Measurements from ENCODE around the gene SKAP1.
"Not testable (repeated sequence)": the region's sequence is repeated elsewhere in the genome, so short reads cannot be mapped to it uniquely, and the experiment has no call there.

Gene SKAP1

DNA sequence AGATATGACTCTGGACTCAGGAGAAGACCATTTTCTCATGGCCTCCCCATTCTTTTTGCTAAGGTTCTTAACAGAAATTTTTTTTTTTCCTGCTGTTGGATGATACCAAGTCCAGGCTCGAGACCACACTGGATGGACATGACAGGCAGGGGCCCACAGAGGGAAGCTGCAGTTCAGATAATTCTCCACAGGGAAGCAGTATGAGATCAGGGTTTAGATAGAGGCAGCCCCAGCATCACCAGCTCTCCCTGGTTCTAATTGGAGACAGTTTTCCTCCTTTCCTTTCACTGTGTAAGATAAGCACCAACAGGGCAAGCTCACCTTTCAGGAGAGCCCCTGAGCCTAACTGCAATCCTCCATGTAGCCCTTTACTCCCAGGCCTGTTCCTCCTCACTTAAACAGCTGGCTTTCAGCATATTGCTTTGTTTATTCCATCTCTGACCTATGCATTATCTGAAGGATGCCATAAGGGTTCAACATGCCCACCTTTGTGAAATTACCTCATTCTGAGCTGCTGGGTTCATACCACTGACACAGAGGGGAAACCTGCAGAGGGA is 214.4 kb downstream of the SKAP1 start:
- TF ChIP-seq, protein P1, sequence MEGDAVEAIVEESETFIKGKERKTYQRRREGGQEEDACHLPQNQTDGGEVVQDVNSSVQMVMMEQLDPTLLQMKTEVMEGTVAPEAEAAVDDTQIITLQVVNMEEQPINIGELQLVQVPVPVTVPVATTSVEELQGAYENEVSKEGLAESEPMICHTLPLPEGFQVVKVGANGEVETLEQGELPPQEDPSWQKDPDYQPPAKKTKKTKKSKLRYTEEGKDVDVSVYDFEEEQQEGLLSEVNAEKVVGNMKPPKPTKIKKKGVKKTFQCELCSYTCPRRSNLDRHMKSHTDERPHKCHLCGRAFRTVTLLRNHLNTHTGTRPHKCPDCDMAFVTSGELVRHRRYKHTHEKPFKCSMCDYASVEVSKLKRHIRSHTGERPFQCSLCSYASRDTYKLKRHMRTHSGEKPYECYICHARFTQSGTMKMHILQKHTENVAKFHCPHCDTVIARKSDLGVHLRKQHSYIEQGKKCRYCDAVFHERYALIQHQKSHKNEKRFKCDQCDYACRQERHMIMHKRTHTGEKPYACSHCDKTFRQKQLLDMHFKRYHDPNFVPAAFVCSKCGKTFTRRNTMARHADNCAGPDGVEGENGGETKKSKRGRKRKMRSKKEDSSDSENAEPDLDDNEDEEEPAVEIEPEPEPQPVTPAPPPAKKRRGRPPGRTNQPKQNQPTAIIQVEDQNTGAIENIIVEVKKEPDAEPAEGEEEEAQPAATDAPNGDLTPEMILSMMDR (IDR thresholded peaks at IDR 0.05; ENCODE audit: low read length, missing control alignments): peak; percentile 61
- peak; percentile 57 for DNase-seq (ENCODE audit: low read depth)
- H3K4me3 ChIP-seq (replicated peaks; ENCODE audit: low read depth, low read length): no peak overlapping the region

DNA sequence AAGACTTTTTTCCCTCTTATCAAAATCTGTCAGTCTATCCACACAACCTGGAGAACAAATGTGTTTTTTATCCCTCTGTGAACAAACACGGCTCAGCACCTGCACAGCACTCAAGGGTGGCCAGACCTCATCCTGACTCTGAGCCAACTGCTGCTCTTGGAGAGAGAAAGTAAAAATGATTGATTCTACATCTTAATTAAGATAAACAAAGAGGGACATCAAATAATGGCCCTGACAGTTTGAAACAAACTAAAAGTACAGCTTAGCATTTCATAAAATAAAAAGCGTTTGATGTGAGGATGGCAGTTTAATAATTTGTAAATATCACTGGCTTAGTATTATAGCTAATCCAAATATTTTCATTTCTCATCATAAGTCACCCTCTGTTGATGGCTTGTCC is 216.2 kb downstream of the SKAP1 start:
- H3K4me3 ChIP-seq (replicated peaks; ENCODE audit: low read depth, low read length): no peak overlapping the region
- DNase-seq (ENCODE audit: low read depth): no peak
- TF ChIP-seq, protein P1 (IDR thresholded peaks at IDR 0.05; ENCODE audit: low read length, missing control alignments): no peak

DNA sequence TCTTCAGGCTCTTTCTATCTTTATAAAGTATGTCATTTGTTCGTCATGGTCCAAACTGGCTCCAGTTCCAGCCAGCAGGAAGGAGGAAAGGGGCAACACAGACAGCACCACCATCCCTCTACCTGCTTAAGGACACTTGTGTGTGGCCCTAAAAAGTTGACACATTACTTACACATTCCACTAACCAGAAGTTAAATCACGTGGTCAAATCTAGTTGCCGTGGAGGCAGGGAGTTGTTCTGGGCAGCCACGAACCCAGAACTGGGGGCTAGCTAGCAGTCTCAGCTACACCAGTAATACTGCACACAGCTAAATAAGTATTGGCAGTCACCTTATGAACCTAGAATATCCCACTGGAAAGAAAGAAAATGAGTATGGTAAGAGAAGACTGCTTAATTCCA is 218.2 kb downstream of the SKAP1 start:
- TF ChIP-seq, protein P1 (IDR thresholded peaks at IDR 0.05; ENCODE audit: low read length, missing control alignments): no peak
- no peak overlapping the region for H3K4me3 ChIP-seq (replicated peaks; ENCODE audit: low read depth, low read length)
- DNase-seq (ENCODE audit: low read depth): no peak

DNA sequence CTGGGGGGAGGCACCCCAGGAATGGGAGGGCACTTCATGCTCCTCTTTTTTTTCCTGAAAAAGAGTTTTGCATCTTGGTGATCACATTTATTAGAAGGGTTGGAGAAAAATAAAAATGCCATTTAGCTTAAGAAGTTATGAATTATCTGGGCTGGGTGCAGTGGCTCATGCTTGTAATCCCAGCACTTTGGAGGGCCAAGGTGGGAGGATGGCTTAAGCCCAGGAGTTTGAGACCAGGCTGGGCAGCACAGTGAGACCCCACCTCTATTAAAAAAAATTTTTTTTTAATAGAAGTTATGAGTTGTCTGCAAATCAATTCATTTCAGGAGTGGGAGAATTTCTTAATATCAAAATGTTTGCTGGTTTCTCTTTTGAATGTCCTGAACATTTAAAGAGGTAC is 219.0 kb downstream of the SKAP1 start:
- TF ChIP-seq, protein P1 (IDR thresholded peaks at IDR 0.05; ENCODE audit: low read length, missing control alignments): no peak
- DNase-seq (ENCODE audit: low read depth): no peak
- no peak overlapping the region for H3K4me3 ChIP-seq (replicated peaks; ENCODE audit: low read depth, low read length)

- no peak overlapping the region for H3K4me3 ChIP-seq (replicated peaks; ENCODE audit: low read depth, low read length)
- DNase-seq (ENCODE audit: low read depth): no peak
- TF ChIP-seq, protein P1 (IDR thresholded peaks at IDR 0.05; ENCODE audit: low read length, missing control alignments): no peak
Measured at GRCh38 chr17:48209973-48210372, 220.0 kb downstream of the SKAP1 start.

DNA sequence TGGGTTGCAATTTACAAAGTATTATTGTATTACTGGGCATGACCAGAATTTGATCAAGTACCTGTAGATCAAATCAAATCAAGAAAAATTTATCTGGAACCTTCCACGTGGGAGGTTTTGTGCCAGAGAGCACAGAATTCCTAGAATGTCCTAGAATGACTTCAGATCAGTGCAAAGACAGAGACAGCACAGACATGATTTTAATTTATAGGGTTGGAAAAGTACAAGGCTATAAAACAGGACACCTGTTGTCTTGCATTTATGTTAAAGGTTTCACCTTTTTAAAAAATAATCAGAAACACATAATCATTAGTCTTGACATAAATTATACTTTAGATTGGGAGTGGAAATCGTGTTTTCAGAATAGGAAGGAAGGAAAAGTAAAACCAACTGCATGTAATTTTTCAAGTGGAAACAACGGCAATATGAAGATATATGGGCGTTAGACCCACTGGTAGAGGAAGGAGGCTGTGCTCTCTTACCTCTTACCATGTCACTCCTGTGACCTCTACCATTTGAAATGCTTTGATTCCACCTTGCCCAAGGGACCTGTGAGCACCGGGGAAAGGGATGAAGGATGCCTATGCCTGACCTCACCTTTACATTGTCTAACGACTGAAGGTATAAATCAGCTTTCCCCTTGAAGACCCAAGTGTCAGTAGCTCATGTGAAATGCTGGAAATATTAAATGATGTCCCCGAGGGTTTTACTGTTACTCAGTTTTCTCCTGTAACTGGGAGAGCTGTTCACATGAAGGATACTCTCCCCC is 222.1 kb downstream of the SKAP1 start:
- TF ChIP-seq, protein P1 (IDR thresholded peaks at IDR 0.05; ENCODE audit: low read length, missing control alignments): no peak
- no peak overlapping the region for H3K4me3 ChIP-seq (replicated peaks; ENCODE audit: low read depth, low read length)
- DNase-seq (ENCODE audit: low read depth): no peak

- H3K4me3 ChIP-seq (replicated peaks; ENCODE audit: low read depth, low read length); DNase-seq (ENCODE audit: low read depth): not testable (repeated sequence)
Measured at GRCh38 chr17:48207036-48207435, 223.0 kb downstream of the SKAP1 start.

Data from fibroblast of pulmonary artery (primary cell).